ENCODE measurements around the gene CLCN6. TPM values are rescaled to one million over a fixed set of nuclear protein-coding genes. Genes with fewer than 3 reads are reported as not detected.

The CLCN6 gene
- total RNA-seq, 2 donors from 2014 or later: 7.0 to 23.7 TPM

DNA sequence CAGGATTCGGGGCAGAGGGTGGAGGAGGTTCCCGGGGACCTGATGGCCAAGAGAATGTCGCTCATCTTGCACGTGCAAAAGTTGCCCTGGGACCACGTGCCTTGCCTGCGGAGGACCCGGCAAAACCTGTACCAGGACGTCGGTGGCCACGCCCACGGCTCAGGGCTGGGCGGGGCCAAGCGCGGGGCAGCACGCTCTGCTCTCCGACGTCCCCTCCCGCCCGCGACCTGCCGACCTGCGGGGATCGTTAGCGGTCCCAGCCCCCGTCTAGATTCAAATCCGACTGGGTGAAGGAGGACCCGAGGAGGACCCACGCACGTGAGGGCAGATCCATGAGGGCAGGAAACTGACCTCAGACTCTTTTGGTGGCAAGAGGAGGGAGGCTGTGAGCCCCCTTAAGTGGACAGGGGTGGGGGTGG lies 44.0 kb upstream of the CLCN6 start, which contains the start of gene C1orf167:
C1orf167 (plus strand) TSS at position 206 of the 419 bp plus-strand sequence. CDS start 2,208 bp downstream, outside the sequence.
- Histone ChIP-seq H3K4me3 (no peak within 1 kb of the TSS), H3K9me3 (no peaks in the 10 kb centered on the region)
- 5 to 11% methylated on average over 12 to 29 of the region's 29 CpGs for WGBS, 2 donors

GRCh38 chr1:11764115-11764514 lies 41.9 kb upstream of the CLCN6 start:
- no peak overlapping the region for H3K27ac ChIP-seq
- peaks cover 0 to 8% of the 10 kb centered on the region in 2 donors for H3K27me3 ChIP-seq
- WGBS, 2 donors: 68 to 86% methylated on average over 3 of the region's 3 CpGs
- peaks cover 12% of the 10 kb centered on the region for H3K4me1 ChIP-seq
- H3K9me3 ChIP-seq: no peaks in the 10 kb centered on the region
- ATAC-seq (no peak), DNase-seq (no peak)
- TF ChIP-seq POLR2A (IDR thresholded peaks at IDR 0.05): no peak
- no peak for TF ChIP-seq CTCF (IDR thresholded peaks at IDR 0.05)
- intact Hi-C loops (cut with DNase I): no loop called here
- no peak overlapping the region for H3K4me3 ChIP-seq
- H3K36me3 ChIP-seq (replicated peaks in 1 of 2; ENCODE audit: insufficient read depth in 1 of 2, low read depth in 2 of 2): no peaks in the 10 kb centered on the region

More for the DNA sequence above, 44.0 kb upstream of the CLCN6 start, which contains the start of gene C1orf167:
- Histone ChIP-seq H3K27me3 (peaks cover 0 to 8% of the 10 kb centered on the region in 2 donors), H3K27ac (no peak within 1 kb of the TSS), H3K36me3 (replicated peaks in 1 of 2; ENCODE audit: insufficient read depth in 1 of 2, low read depth in 2 of 2) (no peaks in the 10 kb centered on the region), H3K4me1 (peaks cover 7% of the 10 kb centered on the region)
- ATAC-seq (peak; percentile 27), DNase-seq (peak in 1 of 4 donors; percentile 44)
- intact Hi-C loops (cut with DNase I): no loop called here
- TF ChIP-seq POLR2A (IDR thresholded peaks at IDR 0.05) (no peak), CTCF (IDR thresholded peaks at IDR 0.05) (no peak)

- WGBS, 2 donors: 91 to 92% methylated on average over 4 to 7 of the region's 7 CpGs
- no peaks in the 10 kb centered on the region for H3K9me3 ChIP-seq
- H3K27me3 ChIP-seq: peaks cover 0 to 8% of the 10 kb centered on the region in 2 donors
- no peak overlapping the region for H3K4me3 ChIP-seq
- H3K4me1 ChIP-seq: peaks cover 12% of the 10 kb centered on the region
- ATAC-seq (no peak), DNase-seq (no peak)
- intact Hi-C loops (cut with DNase I): no loop called here
- no peak overlapping the region for H3K27ac ChIP-seq
- H3K36me3 ChIP-seq (replicated peaks in 1 of 2; ENCODE audit: insufficient read depth in 1 of 2, low read depth in 2 of 2): no peaks in the 10 kb centered on the region
- TF ChIP-seq CTCF (IDR thresholded peaks at IDR 0.05): no peak
- TF ChIP-seq POLR2A (IDR thresholded peaks at IDR 0.05): no peak
Observed at GRCh38 chr1:11764519-11764918, 41.5 kb upstream of the CLCN6 start.

DNA sequence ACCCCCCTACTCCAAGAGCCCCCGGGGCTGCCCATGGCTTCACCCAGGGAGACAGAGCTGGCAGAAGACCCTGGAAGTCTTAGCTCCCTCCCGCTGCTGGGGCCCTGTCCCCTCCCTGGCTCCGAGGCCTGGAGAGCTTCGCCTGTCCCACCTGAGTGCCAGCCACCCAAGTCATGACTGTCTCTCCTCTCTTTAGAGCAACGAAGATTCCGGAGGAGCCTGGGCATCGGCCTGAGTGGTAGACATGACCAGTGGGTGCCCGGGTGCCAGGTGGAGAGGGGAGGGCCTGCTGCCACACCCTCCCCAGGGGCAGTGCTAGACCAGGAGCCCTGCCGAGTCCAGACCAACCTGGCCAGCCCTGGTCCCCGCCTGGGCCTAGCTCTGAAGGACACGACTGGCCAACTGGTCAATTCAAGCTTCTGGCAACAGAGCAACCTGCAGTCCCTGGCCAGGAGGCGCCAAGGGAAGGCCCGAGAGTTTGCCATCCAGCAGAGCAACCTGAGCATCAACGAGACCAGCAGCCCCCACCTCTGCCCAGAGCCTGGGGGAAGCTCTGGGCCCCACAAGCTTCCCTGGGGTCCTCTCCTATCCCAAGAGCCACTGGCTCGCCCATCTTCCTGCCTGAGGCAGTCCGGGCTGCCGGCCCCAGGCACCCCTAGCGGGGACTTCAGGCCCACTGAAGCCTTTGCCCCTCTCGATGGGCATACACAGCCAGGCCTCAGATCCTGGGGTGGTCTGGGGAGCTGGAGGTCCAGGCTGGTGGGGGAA lies 40.1 kb upstream of the CLCN6 start:
- DNase-seq: no peak
- H3K27me3 ChIP-seq: peaks cover 0 to 8% of the 10 kb centered on the region in 2 donors
- H3K36me3 ChIP-seq (replicated peaks in 1 of 2; ENCODE audit: insufficient read depth in 1 of 2, low read depth in 2 of 2): no peaks in the 10 kb centered on the region
- TF ChIP-seq POLR2A (IDR thresholded peaks at IDR 0.05) (no peak), CTCF (IDR thresholded peaks at IDR 0.05) (no peak)
- 82 to 86% methylated on average over 11 to 19 of the region's 19 CpGs for WGBS, 2 donors
- no peak for ATAC-seq
- peaks cover 12% of the 10 kb centered on the region for H3K4me1 ChIP-seq
- no peak overlapping the region for H3K27ac ChIP-seq
- H3K4me3 ChIP-seq: no peak overlapping the region
- intact Hi-C loops (cut with DNase I): no loop called here
- H3K9me3 ChIP-seq: no peaks in the 10 kb centered on the region

DNA sequence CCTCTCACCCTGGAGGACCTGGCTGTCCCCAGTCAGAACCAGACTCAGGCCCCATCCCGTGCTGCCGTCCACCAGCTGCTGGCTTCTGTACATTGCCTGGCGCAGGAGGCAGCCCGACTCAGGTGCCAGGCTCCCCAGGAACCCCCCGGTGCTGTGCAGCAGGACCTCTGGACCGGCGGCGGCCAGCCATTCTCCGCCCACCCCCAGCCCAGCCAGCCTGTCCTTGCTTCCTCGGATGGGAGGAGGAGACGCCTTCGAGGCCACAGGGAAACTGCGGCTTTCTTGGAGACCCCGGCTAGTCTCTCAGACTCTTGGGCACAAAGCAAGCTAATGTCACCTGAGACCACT lies 39.6 kb upstream of the CLCN6 start:
- H3K4me1 ChIP-seq: peaks cover 12% of the 10 kb centered on the region
- no peak overlapping the region for H3K27ac ChIP-seq
- 60 to 77% methylated on average over 2 to 13 of the region's 14 CpGs for WGBS, 2 donors
- no peak for DNase-seq
- no peaks in the 10 kb centered on the region for H3K36me3 ChIP-seq (replicated peaks in 1 of 2; ENCODE audit: insufficient read depth in 1 of 2, low read depth in 2 of 2)
- intact Hi-C loops (cut with DNase I): no loop called here
- TF ChIP-seq CTCF (IDR thresholded peaks at IDR 0.05) (no peak), POLR2A (IDR thresholded peaks at IDR 0.05) (no peak)
- H3K27me3 ChIP-seq: peaks cover 0 to 8% of the 10 kb centered on the region in 2 donors
- ATAC-seq: no peak
- H3K9me3 ChIP-seq: no peaks in the 10 kb centered on the region
- H3K4me3 ChIP-seq: no peak overlapping the region

All from body of pancreas (tissue), 4 donors.